NCI-H460 (cell line): ENCODE results near the gene JAGN1. TPM values are rescaled to one million over a fixed set of nuclear protein-coding genes. Genes with fewer than 3 reads are reported as not detected.
"Not testable (repeated sequence)": the region's sequence is repeated elsewhere in the genome, so short reads cannot be mapped to it uniquely, and the experiment has no call there.

Source experiments
- DNase-seq: peaks from one replicate; pipeline ENCODE4 v3.0.0-alpha.2; 2016; ENCODE audit warnings: low read depth; ENCODE audit errors: extremely low read depth
- total RNA-seq: library from RNA; depleted of rRNA; stranded (reverse); fragments of >200 nt; shearing (Covaris generic); gene quantifications from 2 replicates; pipeline ENCODE4 v1.2.3, GENCODE V29; 2014

Gene JAGN1
- total RNA-seq, 1 experiment from 2014 or later, result 35.3 TPM

- DNase-seq, result not testable (repeated sequence)
Observed at GRCh38 chr3:9896755-9897407, 6.5 kb downstream of the JAGN1 start.

- no peak for DNase-seq
Observed at GRCh38 chr3:9897408-9898372, 7.3 kb downstream of the JAGN1 start.

- DNase-seq, result no peak
Observed at GRCh38 chr3:9898467-9899241, 8.2 kb downstream of the JAGN1 start.

DNA sequence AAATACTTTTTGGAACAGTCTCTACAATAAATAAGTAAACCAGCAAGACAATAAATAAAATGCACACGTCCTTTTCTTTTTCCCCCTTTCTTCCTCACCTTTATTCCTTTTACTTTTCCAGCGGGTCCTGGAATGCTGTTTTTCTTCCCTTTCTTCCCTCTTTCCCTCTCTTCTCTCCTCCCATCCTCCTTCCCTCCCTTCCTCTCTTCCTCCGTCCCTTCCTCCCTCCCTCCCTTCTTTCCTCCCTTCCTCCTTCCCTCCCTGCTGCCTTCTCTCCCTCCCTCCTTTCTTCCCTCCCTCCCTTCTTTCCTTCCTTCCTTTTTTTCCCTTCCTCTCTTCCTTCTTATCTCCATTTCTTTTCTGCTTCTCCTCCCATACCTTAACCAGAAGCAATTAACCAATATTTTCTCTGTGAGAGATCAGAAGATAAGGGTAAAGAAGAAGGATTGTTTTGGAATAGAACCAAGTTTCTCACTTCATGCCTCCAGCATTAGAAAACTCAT, 8.9 kb downstream of the JAGN1 start:
- DNase-seq, result no peak

DNA sequence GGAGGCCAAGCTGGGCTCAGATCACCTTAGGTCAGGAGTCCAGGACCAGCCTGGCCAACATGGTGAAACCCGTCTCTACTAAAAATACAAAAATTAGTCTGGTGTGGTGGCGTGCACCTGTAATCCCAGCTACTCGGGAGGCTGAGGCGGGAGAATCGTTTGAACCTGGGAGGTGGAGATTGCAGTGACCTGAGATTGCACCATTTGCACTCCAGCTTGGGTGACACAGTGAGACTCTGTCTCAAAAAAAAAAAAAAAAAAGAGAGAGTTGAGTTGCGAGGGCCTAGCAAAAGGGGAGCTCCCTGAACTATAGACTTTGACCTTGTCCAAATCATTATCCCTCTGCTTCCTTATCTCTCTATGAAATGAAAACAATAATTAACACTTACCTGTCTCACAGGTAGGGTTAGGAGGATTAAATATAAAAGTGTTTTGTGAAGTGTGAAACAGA, 10.6 kb downstream of the JAGN1 start:
- not testable (repeated sequence) for DNase-seq

GRCh38 chr3:9901967-9902366, 11.6 kb downstream of the JAGN1 start:
- no peak for DNase-seq

GRCh38 chr3:9902372-9903237, 12.2 kb downstream of the JAGN1 start, which contains the start of gene IL17RE:
Gene IL17RE, plus strand, starts transcription at chr3:9902848. Its CDS starts 85 bp downstream, at chr3:9902933.
- no peak for DNase-seq

- no peak for DNase-seq
Observed at GRCh38 chr3:9903238-9903624, 12.8 kb downstream of the JAGN1 start.

DNA sequence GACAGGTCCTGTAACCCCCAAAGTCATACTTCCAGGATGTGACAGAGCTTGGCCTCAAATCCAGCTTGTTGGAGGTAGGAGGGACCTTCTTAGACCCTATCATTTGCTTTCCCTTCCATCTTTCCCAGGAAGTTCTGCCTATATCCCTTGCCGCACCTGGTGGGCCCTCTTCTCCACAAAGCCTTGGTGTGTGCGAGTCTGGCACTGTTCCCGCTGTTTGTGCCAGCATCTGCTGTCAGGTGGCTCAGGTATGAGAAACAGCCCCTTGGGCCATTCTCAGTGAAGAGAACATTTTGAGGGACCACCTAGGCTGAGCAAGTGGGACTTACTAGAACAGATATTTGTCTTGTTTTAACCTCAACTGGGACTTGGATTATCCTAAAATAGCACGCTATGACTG, 13.5 kb downstream of the JAGN1 start:
- DNase-seq, result no peak

- no peak for DNase-seq
Observed at GRCh38 chr3:9906480-9906879, 16.1 kb downstream of the JAGN1 start.

DNA sequence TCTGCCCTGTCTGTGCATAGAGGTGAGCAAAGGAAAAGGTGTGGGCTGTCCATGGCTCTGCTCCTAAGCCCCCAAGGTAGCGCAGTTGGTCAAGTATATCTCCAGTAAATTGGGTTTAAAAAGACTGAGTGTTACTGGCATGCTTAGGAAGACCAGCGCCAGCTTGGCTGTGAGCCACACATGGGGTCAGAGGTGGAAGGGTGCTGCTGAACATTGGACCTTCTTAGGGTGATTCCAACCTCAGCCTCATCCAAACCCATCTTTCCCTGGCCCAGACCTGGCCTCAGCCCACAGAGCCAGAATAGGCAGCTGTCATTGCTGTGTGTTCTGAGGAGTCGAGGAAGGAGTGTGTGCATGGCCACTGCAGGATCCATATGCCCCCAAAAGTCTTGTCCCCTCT, 17.9 kb downstream of the JAGN1 start:
- no peak for DNase-seq

DNA sequence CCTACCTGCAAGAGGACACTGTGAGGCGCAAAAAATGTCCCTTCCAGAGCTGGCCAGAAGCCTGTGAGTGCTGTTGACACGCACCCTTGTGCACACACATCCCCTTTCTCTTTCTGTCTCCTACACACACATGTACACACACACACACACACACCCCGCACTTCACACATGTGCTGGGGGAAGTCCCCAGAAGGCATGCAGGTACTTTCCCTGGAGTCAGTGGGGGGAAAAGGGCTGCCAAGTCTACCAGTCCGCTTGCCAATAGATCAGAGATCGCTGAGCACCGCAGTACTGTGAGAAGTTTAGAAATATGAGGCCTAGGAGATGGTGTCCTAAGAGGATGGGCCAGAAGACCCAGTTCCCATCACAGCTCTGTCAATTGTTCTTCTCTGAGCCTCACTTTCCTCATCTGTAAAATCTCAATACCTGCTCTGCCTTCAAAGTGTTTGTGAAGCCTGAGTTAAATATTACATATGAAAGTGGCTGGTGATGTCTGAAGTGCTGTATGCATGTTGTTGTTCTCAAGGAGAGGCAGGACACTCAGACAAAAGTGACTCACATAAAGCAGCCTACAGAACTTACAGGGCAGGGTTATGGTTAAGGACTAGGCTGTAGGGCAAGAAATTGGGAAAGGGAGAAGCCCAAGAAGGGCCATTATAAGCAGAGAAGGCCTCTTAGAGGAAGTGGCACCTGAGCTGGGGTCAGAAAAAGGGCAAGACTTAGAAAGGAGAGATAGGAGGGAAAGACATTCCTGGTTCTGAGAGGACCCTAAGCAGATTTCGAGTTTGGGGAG, 19.0 kb downstream of the JAGN1 start:
- no peak for DNase-seq

DNA sequence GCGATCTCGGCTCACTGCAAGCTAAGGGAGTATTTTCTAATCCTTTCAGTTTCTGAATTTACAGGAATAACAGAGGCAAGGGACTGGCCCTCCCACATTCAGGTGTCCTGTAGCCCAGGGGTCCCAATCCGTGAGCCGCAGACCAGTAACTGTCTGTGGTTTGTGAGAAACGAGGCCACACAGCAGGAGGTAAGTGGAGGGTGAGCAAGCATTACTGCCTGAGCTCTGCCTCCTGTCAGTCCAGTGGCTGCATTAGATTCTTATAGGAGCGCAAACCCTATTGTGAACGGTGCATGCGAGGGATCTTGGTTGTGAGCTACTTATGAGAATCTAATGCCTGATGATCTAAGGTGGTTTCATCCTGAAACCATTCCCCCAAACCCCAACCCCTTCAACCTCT, 21.5 kb downstream of the JAGN1 start:
- no peak for DNase-seq

- DNase-seq, result no peak
Observed at GRCh38 chr3:9912294-9912935, 22.0 kb downstream of the JAGN1 start.

GRCh38 chr3:9913601-9914000, 23.2 kb downstream of the JAGN1 start:
- DNase-seq, result no peak

- no peak for DNase-seq
Observed at GRCh38 chr3:9914011-9914410, 23.6 kb downstream of the JAGN1 start.

DNA sequence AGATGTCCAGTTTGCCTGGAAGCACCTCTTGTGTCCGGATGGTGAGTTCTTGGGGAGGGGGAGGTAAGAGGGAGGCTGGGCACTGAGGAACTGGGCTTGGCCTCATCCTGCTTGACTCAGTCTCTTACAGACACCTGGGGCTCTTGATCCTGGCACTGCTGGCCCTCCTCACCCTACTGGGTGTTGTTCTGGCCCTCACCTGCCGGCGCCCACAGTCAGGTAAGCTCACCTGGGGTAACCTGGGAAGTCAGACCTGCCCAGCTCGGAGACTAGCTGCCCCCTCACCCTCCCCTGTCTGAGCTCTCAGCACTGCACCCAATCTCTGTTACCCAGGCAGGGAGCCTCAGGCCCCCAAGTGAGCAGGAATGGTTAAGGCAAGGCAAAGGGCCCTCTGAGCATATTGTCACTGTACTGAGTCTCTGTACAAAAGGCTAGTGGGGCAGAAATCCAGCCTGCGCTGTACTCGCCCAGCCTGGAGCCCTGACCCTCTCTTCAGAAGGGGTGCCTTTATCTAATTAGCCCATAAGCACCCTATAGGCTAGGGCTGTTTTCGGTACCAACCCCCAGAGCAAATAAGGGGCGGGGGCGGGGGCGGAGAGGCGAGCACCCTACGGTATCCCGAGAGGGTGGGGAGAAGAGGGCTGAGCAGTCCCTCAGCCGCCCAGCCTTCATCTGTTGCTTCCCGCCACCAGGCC, 24.3 kb downstream of the JAGN1 start:
- no peak for DNase-seq
